Hematopoietic multipotent progenitor cell treated with erythropoietin and hydrocortisone succinate and interleukin-3 and kit ligand, for 17 days (in vitro differentiated cells): ENCODE measurements around the gene AQP2.

Experiments used
- DNase-seq: peaks from one replicate; pipeline ENCODE4 v3.0.0-alpha.2; 2015; ENCODE audit warnings: low spot score

Gene AQP2

DNA sequence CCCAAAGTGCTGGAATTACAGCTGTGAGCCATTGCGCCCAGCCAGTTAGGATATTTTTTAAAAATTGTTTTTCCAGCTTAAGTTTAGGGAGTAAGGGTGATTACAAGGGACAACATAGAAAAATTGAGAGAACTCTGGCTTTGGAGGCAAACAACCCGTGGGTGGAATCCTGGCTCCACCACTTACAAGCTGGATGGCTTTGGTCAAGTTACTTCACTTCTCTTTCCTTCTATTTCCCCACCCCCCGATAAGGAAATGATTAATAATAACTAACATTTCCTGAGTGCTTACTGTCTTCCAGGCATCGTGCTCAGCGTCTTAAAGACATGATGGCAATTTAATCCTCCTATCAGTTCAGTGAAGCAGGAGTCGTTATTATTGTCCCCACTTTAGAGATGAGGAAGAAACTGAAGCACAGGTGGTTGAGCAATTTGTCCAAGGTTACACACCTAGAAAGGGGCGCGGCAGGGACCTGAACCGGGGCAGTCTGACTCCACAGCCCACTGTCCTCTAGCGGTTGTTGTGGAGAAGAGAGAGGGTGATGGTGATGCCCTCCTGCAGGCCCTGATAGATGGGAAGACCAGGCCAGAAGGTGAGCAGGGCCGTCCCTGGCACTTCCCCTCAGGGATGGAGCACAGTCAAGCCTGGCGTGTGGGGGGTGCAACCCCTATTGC is 30.2 kb upstream of the AQP2 start:
- no peak for DNase-seq

DNA sequence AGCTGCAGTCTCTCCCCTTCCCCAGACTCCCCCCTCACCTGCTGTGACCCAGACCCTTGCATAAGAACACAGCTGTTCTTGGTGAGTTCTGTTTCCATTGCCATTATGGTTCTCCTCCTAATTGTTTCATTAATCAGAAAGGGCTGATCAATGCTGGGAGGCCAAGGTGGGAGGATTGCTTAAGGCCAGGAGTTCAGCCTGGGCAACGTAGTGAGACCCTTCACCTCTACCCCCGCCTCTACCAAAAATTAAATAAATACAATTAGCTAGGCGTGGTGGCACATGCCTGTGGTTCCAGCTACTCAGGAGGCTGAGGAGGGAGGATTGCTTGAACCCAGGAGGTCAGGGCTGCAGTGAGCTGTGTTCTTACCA is 29.6 kb upstream of the AQP2 start:
- no peak for DNase-seq

DNA sequence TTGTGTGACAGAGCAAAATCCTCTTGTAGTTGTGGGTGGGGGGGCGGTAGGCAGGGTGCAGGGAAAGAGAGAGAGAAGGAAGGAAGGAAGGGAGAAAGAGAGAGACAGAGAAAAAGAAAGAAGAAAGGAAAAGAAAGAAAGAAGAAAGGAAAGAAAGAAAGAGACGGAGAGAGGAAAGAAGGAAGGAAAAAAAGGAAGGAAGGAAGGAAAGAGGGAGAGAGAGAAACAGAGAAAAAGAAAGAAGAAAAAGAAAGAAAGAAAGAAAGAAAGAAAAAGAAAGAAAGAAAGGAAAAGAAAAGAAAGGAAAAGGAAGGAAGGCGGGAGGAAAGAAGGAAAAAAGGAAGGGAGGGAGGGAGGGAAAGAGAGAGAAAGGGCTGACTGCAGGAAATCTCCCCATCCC is 29.2 kb upstream of the AQP2 start:
- DNase-seq = no peak

DNA sequence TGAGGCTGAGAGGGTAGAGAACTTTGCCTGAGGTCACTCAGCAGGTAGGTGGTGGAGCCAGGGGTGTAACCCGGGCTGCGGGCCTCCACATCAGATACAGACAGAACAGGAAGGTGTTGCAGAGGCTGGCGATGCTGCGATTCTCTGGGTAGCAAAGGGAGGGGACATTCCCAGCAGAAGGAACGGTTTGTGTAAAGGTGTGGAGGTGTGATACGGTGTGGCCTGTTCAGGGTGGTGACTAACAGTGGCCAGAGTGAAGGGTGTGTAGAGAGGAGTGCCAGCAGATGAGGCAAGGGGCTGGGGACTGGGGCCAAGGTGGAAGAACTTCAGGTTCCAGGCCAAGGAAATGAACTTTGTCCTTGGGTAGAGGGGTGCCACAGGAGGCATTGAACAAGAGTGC is 28.6 kb upstream of the AQP2 start:
- no peak for DNase-seq

DNA sequence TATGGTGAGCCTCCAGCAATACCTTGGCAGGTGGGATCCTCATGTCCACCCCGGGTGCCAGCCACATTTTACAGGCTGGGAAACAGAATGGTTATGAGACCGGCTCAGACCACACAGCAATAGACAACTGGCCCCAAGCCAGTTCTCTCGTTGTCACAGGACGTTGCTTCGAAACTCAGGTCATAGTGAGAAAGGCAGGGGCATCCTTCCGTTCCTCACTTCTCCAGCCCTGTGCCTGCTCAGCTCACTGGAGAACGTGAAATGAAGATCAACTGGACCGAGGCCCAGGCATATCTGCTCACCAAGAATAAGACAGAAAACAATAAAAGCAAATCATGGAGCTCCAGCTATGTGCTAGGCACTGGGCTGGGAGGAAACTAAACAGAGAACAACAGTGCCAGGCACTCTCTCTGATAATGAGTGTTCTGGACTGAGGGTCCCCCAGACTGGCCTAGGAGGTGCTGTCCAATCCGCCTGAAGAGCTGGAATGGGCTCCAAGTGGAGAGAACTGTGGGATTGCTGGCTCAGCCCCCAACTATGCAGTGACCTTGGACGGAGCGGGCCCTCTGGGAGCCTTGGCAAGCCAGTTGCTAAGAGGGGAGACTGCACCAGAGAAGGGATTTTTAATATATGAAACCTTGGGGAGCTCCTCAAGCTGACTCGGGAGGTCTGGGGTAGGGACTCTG is 28.0 kb upstream of the AQP2 start:
- no peak for DNase-seq

DNA sequence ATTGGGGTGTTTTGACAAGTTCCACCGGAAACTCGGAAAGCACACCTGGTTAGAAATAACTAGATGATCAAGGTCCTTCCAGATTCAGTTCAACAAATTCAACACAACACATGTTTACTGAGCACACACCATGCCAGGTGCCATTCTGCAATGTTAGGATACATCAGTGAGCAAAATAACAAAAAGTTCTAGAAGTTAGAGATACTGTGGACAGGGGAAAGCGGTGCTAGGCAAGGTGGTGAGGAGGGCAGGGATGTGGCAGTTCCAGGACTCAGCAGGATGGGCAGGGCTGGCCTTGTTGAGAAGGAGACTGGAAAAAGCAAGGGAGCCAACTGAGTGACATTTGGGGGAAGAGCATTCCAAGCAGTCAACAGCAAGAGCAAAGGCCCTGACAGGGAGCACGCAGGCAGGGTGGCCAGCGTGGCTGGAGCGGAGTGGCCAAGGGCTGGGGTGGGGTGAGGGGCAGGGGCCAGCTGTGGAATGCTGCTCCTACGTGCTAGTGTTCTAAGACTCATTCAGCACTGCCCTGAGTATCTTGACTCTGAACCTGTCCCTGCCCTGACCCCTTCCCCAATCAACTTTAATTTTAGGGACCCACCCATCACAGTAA is 27.4 kb upstream of the AQP2 start:
- DNase-seq = no peak

DNA sequence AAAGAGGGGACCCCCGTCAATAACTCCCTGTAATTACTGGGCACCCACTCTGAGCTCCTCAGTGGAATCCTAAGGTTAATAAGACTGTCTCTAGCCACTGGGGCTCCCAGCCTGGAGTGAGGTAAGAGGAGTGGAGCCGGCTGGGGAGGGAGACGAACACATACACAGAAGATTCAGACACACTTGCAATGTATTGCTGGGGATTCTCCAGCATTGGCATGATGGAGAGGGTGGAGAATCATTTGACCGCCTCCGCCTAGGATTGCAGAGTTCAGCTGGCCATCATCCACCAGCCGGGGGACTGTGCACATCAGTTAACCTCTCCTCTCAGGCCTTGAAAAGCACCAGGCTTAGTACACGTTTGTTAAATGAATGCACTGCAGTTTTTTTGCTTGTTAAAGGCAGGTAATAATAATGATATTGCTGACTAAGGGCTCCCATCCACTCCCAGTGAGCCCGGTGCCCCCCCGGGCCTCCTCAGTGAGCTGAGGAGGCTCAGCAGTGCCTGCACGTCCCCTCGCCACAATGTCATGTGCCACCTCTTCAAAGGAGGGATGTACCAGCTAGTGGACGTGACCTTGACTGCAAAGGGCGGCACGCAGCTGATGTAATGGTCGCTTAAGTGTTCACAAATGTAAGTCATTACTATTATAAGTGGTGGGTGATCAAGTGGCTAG is 26.5 kb upstream of the AQP2 start:
- no peak for DNase-seq

DNA sequence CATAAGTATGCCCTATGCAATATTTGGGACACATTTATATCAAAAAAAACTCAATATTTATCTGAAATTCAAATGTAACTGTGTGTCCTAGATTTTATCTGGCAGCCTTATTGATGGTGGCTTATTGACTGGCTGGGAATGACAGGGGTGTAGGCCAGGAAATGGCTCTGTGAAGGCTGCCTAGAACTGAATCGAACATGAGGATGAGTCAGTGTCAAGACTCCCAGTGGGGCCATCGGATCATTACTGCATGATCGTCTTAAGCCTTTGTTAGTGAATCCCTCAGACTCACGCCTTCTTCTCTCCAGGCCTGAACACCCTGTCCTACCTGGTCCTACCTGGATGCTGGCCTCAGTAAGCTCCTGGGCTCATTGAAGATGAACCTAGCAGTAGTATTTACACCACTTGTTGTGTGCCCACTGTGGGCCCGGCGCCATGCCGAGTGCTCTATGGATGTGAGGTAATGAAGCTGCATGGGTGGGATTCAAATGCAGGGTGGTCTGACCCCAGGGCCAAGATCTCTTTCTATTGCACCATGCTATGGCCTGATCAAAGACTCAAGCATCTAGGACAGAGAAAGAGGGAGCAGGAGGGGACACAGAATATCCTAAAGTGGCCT is 25.8 kb upstream of the AQP2 start:
- DNase-seq = no peak

DNA sequence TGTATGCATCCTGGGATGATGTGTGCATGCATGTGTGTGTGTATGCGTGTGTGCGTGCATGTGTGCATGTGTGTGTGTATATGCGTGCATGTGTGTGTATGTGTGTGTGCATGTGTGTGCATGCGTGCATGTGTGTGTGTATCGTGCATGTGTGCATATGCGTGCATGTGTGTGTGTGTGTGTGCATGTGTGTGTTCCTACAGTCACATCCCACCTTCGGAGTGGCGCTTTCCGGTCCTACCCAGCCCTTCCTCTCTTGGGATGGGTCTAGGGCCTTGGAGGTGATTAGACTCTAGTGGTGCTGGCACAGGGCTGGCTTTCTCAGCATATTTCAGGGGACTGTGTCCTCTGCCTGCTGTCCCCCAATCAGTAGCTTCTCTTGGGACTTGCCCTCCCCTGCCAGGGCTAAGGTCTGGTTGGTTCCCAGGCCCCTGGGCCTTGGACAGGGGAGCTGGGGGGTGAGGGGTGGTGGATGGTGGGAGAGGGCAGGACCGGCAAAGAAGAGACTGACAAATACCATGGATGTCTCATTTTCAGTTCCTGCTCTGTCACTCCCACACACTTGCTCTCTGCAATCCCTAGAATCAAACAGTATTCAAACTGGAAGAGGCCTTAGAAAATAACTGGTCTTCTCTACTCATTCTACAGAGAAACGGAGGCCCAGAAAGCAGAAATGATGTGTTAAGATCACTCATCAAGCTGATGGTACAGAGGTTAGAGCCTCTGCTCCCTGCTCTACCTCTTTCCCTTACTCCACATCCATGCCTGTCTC is 24.9 kb upstream of the AQP2 start:
- DNase-seq = no peak

DNA sequence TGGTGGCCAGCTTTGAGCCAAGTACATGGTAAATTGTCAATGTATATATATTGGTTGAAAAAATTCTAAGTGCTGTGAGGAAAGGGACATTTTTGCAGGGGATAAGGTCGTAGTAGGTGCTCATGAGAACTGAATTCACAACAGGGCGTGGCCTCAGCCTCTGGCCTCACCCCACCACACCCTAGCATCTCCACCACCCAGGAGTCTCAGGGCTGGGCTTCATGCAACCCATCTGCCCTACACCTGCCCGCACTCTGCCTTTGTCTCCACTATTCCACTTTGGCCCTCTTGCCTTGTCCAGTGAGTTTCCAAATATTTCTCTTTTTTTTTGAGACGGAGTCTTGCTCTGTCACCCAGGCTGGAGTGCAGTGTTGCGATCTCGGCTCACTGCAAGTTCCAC is 22.1 kb upstream of the AQP2 start:
- DNase-seq = no peak

DNA sequence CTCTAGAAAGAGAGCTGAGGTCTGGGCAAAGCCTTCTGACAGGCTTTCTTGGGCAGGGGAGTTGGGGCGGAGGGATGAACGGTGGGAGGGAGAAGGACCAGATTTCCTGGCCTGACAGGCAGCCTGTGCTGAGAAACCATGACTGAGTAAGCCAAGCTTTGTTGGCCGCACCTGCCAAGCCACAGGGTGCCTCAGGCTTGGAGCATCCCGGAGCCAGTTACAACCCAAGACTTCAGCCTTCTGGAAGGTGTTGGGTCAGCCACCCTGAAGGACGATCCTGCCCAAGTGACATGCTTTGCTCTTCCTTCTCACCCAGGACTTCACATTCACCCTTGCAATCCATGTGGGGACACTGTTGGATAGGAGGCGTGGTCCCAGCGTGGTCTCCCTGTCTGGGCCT is 21.0 kb upstream of the AQP2 start:
- no peak for DNase-seq

DNA sequence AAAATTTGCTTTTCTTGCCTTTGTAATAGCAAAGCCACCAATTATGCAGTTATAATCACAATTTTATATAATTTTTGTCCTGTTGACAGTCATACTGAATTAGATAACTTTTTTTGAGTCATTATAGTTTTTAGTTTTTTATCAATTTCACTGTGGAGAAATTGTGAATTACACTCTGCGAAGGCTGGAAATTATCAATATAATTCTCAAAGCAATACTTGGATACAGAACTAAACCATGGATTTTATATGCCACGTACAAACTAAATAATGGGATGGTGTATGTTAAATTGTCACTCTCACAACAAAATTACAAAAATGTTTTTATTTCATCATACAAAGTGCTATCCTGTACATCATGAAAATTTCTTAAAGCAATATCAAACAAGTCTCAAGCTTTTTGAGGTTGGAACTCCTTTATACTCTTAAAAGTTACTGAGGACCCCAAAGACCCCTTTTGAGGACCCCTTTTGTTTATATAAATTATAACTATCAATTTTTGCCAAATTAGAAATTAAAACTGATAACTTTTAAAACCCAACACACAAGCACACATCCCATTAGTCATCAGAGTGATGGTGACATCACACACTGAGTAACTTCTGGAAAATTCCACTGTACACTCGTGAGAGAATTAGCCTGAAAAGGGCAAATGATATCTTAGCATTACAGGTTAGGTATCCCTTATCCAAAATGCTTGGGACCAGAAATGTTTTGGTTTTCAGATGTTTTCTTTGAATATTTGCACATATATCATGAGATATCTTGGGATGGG is 19.8 kb upstream of the AQP2 start:
- no peak for DNase-seq

DNA sequence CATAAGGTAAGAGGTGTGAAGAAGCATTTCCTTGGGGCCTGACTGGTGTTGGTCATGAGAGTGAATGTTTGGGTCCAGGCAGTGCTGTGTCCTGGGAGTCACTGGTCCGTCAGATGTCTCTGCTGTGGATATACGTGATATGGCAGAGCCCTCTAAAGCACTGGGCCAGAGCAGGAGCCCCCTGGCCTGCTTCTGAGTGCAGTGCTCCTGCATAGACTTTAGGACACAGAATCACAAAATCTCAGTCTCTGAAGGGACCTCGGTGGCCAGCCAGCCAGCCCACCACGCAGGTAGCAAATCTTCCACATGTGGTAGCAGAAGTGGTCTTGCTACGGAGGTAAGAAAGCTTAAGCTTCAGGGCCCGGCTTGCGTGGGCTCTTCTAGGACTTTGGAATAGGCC is 18.5 kb upstream of the AQP2 start:
- DNase-seq = no peak

DNA sequence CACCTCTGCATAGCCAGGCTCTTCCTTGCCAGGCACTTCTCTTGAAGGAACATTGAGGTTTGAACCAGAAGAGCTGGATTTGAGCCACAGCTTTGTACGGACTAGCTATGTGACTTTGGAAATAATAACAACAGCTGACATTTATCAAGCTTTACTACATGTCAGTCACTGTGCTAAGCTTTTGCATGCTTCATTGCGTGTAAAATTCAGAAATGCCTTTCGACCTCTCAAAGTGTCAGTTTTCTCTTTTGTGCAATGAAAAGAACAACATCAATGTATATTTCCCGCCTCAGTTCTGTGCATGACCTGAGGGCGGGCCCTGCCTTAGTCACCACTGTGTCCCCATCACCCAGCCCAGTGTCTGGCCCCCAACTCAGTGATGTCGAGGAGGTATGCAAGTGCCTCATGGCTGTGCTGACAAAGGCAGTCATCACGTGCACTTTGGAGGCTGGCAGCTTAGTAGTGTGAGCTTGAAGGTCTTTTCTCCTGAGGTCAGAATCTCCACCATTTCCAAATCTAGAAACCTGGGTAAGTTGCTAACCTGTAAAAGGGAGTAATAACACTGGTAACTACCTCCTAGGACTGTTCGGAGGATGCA is 17.9 kb upstream of the AQP2 start:
- DNase-seq = no peak

DNA sequence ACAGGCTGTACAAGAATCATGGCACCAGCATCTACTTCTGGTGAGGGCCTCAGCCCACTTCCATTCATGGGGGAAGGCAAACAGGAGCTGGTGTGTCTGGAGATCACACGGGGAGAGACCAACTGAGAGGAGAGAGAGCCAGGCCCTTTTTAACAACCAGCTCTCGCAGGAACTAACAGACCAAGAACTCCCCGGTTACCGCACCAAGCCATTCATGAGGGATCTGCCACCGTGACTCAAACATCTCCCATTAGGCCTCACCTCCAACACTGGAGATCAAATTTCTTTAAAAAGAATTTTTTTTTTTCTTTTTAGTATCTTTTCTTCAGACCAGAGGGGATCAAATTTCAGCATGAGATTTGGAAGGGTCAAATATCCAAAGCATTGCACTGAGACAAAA is 16.7 kb upstream of the AQP2 start:
- DNase-seq = no peak

DNA sequence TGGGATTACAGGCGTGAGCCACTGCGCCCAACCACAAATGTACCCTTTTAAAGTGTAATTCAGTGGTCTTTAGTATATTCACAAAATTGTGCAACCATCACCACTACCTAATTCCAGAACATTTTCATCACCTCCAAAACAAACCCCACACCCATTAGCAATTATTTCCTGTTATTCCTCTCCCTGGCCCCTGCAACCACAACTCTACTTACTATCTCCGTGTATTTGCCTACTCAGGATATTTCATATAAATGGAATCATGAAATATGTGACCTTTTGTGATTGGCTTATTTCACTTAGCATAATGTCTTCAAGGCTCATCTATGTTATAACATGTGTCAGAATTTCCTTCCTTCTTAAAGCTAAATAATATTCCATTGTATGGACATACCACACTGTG is 16.0 kb upstream of the AQP2 start:
- DNase-seq = no peak

DNA sequence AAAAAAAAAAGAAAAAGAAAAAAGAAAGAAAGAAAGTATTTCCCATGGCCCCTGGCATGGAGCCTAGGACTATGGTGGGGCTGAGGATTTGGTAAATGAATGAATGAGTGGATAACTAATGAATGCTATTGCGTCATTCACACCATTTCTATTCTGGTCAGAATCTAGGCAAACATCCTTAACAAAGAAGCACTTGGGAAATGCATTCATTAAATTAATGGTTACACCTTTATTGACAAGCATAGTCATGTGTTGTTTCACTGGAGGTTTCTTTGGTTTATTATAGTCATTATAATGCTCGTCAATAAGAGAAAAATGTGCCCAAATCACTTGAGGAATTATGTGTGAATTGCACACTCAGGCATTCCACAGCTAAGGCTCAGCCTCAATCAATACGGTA is 13.6 kb upstream of the AQP2 start:
- DNase-seq = no peak

DNA sequence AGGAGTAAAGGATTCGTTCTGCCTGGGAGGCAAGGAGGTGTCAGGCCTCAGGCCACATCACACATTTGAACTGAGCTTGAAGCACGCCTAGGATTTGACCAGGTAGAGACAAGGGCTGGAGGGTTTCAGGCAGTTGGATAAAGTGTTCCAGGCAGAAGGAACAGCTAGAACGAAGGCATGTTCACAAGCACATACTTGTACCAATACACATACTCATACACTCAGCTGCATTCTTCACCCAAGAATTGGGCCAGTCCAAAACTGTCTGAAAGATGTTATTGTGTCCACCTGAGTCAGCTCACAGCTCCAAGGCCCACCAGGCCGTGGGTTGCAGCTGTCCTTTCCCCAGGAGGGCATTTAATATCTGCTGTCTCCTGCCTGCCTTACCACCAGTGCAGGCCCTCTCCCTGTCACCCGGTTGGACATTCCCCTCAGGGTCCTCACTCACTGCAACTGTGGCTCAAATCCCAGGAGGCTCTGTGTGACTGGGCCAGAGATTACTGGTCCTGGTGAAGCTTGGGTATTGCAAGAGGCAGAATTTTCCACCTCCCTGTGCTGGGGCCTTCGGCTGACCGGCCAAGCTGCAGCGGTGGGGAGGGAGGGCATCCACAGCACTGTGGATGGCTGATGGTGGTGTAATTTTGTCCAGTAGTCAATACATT is 12.8 kb upstream of the AQP2 start:
- DNase-seq = no peak

DNA sequence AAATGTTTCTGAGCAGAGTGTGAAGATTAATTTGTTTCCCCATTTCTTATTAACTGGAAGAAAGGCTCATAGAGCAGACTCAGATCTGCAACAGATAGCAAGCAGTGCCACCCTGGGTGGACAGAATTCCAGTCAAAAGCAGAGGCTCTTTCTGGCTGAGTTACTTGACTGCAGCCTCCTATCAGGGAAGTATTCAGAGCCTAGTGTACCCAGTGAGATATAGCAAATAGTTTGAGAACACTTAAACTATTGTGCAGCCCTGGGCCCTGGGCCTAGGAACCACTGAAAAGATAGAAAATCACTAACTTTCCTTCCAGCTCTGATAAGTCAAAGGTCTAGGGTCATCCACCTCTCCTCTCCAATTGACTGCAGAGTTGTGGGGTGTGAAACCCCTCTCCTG is 11.2 kb upstream of the AQP2 start:
- no peak for DNase-seq

DNA sequence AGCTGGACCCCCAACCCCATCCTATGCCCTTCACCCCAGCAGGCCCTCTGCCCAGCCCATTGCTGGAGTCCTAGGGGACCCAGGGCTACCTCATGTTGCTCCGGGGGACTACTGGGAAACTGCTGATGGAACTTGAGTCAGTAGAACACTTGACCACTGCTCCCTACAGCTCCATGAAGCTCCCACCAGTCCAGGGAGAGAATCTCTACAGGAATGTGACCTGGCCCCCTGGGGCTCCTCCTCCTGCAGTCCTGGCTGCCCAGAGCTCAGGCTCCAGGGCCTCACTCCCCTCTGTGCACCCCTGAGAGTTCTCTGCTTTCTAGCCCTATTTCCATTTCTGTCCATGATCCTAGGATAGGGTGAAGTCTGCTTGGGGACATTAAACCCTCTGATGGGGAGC is 10.8 kb upstream of the AQP2 start:
- DNase-seq = no peak
